Subcutaneous abdominal adipose tissue (tissue), 5 donors: ENCODE results near the gene CCDC122.
A peak's percentile ranks its signal among the peaks of the same experiment; 100 is the strongest.
"Not testable (repeated sequence)": the region's sequence is repeated elsewhere in the genome, so short reads cannot be mapped to it uniquely, and the experiment has no call there.

ENCODE experiments used
- H3K27ac ChIP-seq: one replicate; pipeline ENCODE4 v1.7.0; 2013; ENCODE audit warnings: low read depth, mild to moderate bottlenecking, inconsistent platforms, low read length, moderate library complexity
- H3K27me3 ChIP-seq, 5 donors: one replicate each; pipeline ENCODE4 v1.7.0; 2013; ENCODE audit warnings: low read length in 5 of 5, inconsistent platforms in 1 of 5; ENCODE audit not compliant: control insufficient read depth in 5 of 5, insufficient read depth in 4 of 5
- H3K36me3 ChIP-seq, 5 donors: one replicate each; pipeline ENCODE4 v1.7.0; 2013; ENCODE audit warnings: low read length in 5 of 5; ENCODE audit not compliant: control insufficient read depth in 5 of 5, insufficient read depth in 5 of 5
- H3K4me1 ChIP-seq, 5 donors: one replicate each; pipeline ENCODE4 v1.7.0; 2013; ENCODE audit warnings: low read length in 5 of 5, mild to moderate bottlenecking in 3 of 5, moderate library complexity in 1 of 5; ENCODE audit not compliant: control insufficient read depth in 5 of 5, insufficient read depth in 5 of 5
- H3K4me3 ChIP-seq, 5 donors: one replicate each; pipeline ENCODE4 v1.7.0; 2013; ENCODE audit warnings: low read length in 5 of 5, low read depth in 1 of 5
- H3K9ac ChIP-seq, 5 donors: one replicate each; pipeline ENCODE4 v1.7.0; 2013; ENCODE audit warnings: low read length in 5 of 5, mild to moderate bottlenecking in 4 of 5, moderate library complexity in 3 of 5
- H3K9me3 ChIP-seq, 5 donors: one replicate each; pipeline ENCODE4 v1.7.0; 2013; ENCODE audit warnings: low read length in 5 of 5; ENCODE audit not compliant: control insufficient read depth in 5 of 5
- donor health status: healthy.
- donor health status: healthy.
- donor health status: healthy.
- donor health status: healthy.
- donor health status: healthy.

CCDC122 gene

GRCh38 chr13:43850873-43851272 is 28.7 kb downstream of the CCDC122 start:
- H3K4me3 ChIP-seq: no peak overlapping the region
- peaks cover 0 to 5% (median 0%) of the 10 kb centered on the region in 5 donors for H3K4me1 ChIP-seq
- H3K36me3 ChIP-seq: peaks cover 0 to 7% (median 4%) of the 10 kb centered on the region in 5 donors
- H3K9ac ChIP-seq: no peak overlapping the region
- H3K27ac ChIP-seq: no peak overlapping the region
- H3K27me3 ChIP-seq: no peaks in the 10 kb centered on the region
- H3K9me3 ChIP-seq: peaks cover 8 to 48% (median 27%) of the 10 kb centered on the region in 5 donors

DNA sequence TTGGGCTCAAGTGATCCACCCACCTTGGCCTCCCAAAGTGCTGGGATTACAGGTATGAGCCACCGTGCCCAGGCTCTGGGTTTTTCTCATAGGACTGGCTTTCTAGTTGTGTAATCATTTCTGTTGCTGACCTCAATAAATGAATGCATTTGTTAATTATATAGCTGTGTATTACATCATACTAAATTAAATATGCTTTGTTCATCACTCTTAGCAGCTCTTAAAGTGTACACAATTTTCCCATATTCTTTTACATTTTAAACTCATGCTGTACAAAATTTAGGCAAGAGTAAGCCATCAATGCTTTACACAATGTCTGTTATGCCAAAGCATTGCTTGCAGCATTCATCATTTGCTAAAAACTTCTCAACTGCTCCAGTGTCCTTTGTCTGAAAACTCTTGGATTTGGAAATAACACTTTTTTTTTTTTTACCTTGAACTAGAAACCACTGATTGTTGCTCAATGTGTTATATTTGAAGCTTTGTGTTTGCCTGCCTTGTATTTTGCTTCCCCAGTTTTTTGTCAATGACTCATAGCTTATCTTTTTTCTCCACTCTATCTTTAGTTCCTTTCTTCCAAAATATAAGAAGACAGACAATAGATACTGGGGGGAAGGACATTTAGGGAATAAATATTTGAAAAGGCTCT is 31.4 kb downstream of the CCDC122 start:
- Histone ChIP-seq H3K27ac (no peak overlapping the region), H3K4me3 (no peak overlapping the region), H3K9me3 (peaks cover 8 to 34% (median 18%) of the 10 kb centered on the region in 5 donors), H3K9ac (no peak overlapping the region), H3K36me3 (peaks cover 0 to 7% (median 4%) of the 10 kb centered on the region in 5 donors), H3K27me3 (no peaks in the 10 kb centered on the region), H3K4me1 (peaks cover 0 to 5% (median 0%) of the 10 kb centered on the region in 5 donors)

DNA sequence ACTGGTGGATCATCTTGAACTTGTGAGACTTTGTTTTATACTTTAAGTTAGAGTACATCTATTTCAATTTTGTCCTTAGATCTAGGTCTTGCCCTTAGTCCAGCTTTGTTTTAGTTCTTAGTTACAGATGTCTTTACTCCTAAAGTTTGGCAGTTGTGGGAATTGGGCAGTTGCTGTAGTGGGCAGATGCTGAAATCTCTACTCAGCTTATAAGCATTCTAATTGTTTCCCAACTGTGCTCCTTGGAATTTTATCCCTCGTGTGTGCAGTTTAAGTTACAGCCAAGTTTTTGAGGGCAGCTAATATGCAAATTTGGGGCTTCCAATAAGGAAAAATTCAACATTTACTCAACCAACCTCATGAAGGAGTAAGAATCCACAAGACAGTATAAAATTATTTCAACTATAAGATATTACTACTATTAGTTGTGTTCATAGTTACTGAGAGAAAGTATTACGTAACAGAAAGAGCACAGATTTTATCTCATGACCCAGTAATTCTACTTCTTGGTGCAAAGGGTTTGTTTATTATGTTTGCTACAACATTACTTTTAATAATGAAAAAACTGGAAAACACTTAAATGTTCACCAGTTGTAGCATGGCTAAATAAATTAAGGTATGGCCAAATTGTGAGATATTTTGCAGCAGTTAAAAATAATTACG is 32.9 kb downstream of the CCDC122 start:
- H3K27ac ChIP-seq: no peak overlapping the region
- H3K9ac ChIP-seq: no peak overlapping the region
- H3K27me3 ChIP-seq: no peaks in the 10 kb centered on the region
- peaks cover 0 to 6% (median 3%) of the 10 kb centered on the region in 5 donors for H3K36me3 ChIP-seq
- H3K4me1 ChIP-seq: peaks cover 0 to 5% (median 0%) of the 10 kb centered on the region in 5 donors
- H3K9me3 ChIP-seq: peaks cover 8 to 20% (median 11%) of the 10 kb centered on the region in 5 donors
- no peak overlapping the region for H3K4me3 ChIP-seq

GRCh38 chr13:43838909-43839308 is 40.6 kb downstream of the CCDC122 start:
- Histone ChIP-seq H3K4me1 (no peaks in the 10 kb centered on the region), H3K4me3 (no peak overlapping the region), H3K36me3 (no peaks in the 10 kb centered on the region), H3K9me3 (peaks cover 0 to 2% (median 0%) of the 10 kb centered on the region in 5 donors), H3K27ac (no peak overlapping the region), H3K9ac (no peak overlapping the region), H3K27me3 (no peaks in the 10 kb centered on the region)

GRCh38 chr13:43835701-43836100 is 43.8 kb downstream of the CCDC122 start:
- Histone ChIP-seq H3K9me3 (peaks cover 0 to 2% (median 0%) of the 10 kb centered on the region in 5 donors), H3K27ac (no peak overlapping the region), H3K36me3 (no peaks in the 10 kb centered on the region), H3K9ac (no peak overlapping the region), H3K4me3 (no peak overlapping the region), H3K27me3 (no peaks in the 10 kb centered on the region), H3K4me1 (peaks cover 0 to 9% (median 6%) of the 10 kb centered on the region in 5 donors)

- no peaks in the 10 kb centered on the region for H3K36me3 ChIP-seq
- H3K4me3 ChIP-seq: peak overlapping the region in 1 of 5 donors; percentile 10
- peak overlapping the region in 1 of 5 donors; percentile 56 for H3K9ac ChIP-seq
- H3K4me1 ChIP-seq: peaks cover 0 to 10% (median 8%) of the 10 kb centered on the region in 5 donors
- peak overlapping the region; percentile 38 for H3K27ac ChIP-seq
- H3K27me3 ChIP-seq: no peaks in the 10 kb centered on the region
- H3K9me3 ChIP-seq: no peaks in the 10 kb centered on the region
Observed at GRCh38 chr13:43831088-43831487, 48.5 kb downstream of the CCDC122 start.

DNA sequence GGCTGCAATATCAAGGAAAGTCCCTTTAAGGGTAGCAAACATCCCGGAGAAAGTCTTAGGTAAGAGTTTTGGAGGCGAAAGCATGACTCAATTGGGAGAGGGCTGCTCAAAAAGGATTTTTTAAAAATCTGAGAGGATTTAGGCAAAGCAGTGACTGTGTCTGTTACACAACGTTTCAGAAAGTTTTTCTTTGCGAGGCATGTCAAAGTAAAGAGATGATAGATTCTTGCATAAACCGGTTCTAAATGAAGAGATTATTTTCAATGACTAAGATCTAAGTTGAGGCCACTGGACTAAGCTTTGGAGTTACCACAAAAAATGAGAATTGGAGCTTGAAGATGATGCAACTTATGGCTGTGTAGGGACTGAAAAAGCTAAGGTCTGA is 49.1 kb downstream of the CCDC122 start:
- H3K9me3 ChIP-seq: no peaks in the 10 kb centered on the region
- peaks cover 0 to 10% (median 8%) of the 10 kb centered on the region in 5 donors for H3K4me1 ChIP-seq
- H3K4me3 ChIP-seq: no peak overlapping the region
- no peaks in the 10 kb centered on the region for H3K36me3 ChIP-seq
- peak overlapping the region in 1 of 5 donors; percentile 56 for H3K9ac ChIP-seq
- no peaks in the 10 kb centered on the region for H3K27me3 ChIP-seq
- H3K27ac ChIP-seq: peak overlapping the region; percentile 38

- H3K4me1 ChIP-seq, H3K27me3 ChIP-seq, H3K9ac ChIP-seq, H3K9me3 ChIP-seq, H3K36me3 ChIP-seq, H3K4me3 ChIP-seq, H3K27ac ChIP-seq: not testable (repeated sequence)
Observed at GRCh38 chr13:43824656-43825055, 54.9 kb downstream of the CCDC122 start.

GRCh38 chr13:43822969-43823368 is 56.6 kb downstream of the CCDC122 start:
- Histone ChIP-seq H3K9ac (no peak overlapping the region), H3K36me3 (no peaks in the 10 kb centered on the region), H3K4me3 (no peak overlapping the region), H3K9me3 (peaks cover 0 to 2% (median 0%) of the 10 kb centered on the region in 5 donors), H3K4me1 (no peaks in the 10 kb centered on the region), H3K27me3 (no peaks in the 10 kb centered on the region), H3K27ac (no peak overlapping the region)

GRCh38 chr13:43816401-43816889 is 63.1 kb downstream of the CCDC122 start:
- Histone ChIP-seq H3K4me3 (no peak overlapping the region), H3K9ac (no peak overlapping the region), H3K27ac (no peak overlapping the region), H3K9me3 (peaks cover 0 to 2% (median 0%) of the 10 kb centered on the region in 5 donors), H3K36me3 (no peaks in the 10 kb centered on the region), H3K27me3 (no peaks in the 10 kb centered on the region), H3K4me1 (no peaks in the 10 kb centered on the region)
